Lung (tissue), 12 donors: Measurements from ENCODE around the gene KIF3B. TPM values are rescaled to one million over a fixed set of nuclear protein-coding genes. Genes with fewer than 3 reads are reported as not detected.

Experiments
- ATAC-seq: fragments of 200-7000 bp; cut with Tn5 transposase; one replicate; pipeline ENCODE4 v1.9.1; 2020; ENCODE audit warnings: moderate number of reproducible peaks; ENCODE audit not compliant: insufficient read depth, low FRiP score
- DNase-seq, 3 donors: peaks; one replicate each; pipeline ENCODE4 v3.0.0-alpha.2; 2013 to 2017
- H3K27ac ChIP-seq, 2 donors: one replicate each; pipeline ENCODE4 v1.5.1; 2013; ENCODE audit warnings: mild to moderate bottlenecking in 2 of 2, moderate library complexity in 2 of 2, control low read depth in 1 of 2, inconsistent platforms in 1 of 2, low read depth in 1 of 2, low read length in 1 of 2
- H3K27me3 ChIP-seq, 3 donors: one replicate each; pipeline ENCODE4 v1.5.1; 2013; ENCODE audit warnings: low read length in 2 of 3; ENCODE audit not compliant: control insufficient read depth in 3 of 3, insufficient read depth in 3 of 3
- H3K36me3 ChIP-seq, 4 donors: one replicate each; pipeline ENCODE4 v1.5.1; 2013; ENCODE audit warnings: low read length in 4 of 4, mild to moderate bottlenecking in 1 of 4, moderate library complexity in 1 of 4; ENCODE audit not compliant: control insufficient read depth in 4 of 4, insufficient read depth in 4 of 4
- H3K4me1 ChIP-seq, 5 donors: one replicate each; pipeline ENCODE4 v1.5.1; 2013; ENCODE audit warnings: low read length in 5 of 5, mild to moderate bottlenecking in 2 of 5, moderate library complexity in 1 of 5; ENCODE audit not compliant: control insufficient read depth in 5 of 5, insufficient read depth in 5 of 5
- H3K4me3 ChIP-seq: one replicate; pipeline ENCODE4 v1.5.1; 2013; ENCODE audit warnings: mild to moderate bottlenecking, control low read depth, moderate library complexity
- H3K9ac ChIP-seq, 2 donors: one replicate each; pipeline ENCODE4 v1.5.1; 2013; ENCODE audit warnings: low read length in 2 of 2, control low read depth in 1 of 2; ENCODE audit not compliant: insufficient read depth in 1 of 2
- H3K9me3 ChIP-seq, 4 donors: one replicate each; pipeline ENCODE4 v1.5.1; 2013; ENCODE audit warnings: low read length in 3 of 4, mild to moderate bottlenecking in 1 of 4, moderate library complexity in 1 of 4; ENCODE audit not compliant: control insufficient read depth in 4 of 4, insufficient read depth in 3 of 4
- WGBS, 2 donors: extraction: QIAGEN DNeasy Blood & Tissue Kit; methylation state at CpG; one replicate each; pipeline ENCODE4 v1.1.7; 2013; 5-methylcytosine and 5-hydroxymethylcytosine counted together
- polyA plus RNA-seq, 2 donors: library from polyadenylated mRNA; stranded (reverse); fragments of 200-250 nt; gene quantifications; one replicate each; pipeline ENCODE4 v1.2.1, GENCODE V29; 2013
- total RNA-seq, 2 donors: library from RNA; depleted of rRNA in 1 of 2; stranded (reverse); fragments of >200 nt in 1 of 2; gene quantifications; one replicate each; pipeline ENCODE4 v1.2.1, GENCODE V29; 2014 to 2021
- TF ChIP-seq, protein P1 (sequence below): IDR thresholded peaks from 2 replicates; pipeline ENCODE4 v1.5.1; 2012; ENCODE audit warnings: mild to moderate bottlenecking; ENCODE audit errors: control extremely low read depth, extremely low read depth
- donor health status: control.
- donor health status: control.
- donor health status: Bipolar disorder and iron deficiency.
- donor health status: healthy.
- donor health status: DM: yes; HTN: yes; CAD: no.

Gene KIF3B
- total and polyA plus RNA-seq, 4 donors: 8.5 to 35.3 (median 23.2) TPM

DNA sequence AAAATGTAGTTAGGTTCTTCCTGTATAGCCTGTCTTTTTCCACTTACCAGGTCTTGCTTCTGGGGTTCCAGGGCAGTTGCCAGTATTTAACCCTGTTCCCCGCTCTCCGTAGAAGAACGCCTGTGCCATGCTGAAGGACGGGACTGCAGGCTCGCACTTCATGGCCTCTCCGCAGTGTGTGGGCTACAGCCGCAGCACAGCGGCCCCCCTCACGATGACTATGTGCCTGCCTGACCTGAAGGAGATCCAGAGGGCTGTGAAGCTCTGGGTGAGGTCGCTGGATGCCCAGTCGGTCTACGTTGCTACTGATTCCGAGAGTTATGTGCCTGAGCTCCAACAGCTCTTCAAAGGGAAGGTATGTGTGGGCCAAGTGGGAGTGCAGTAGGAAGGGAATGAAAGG, 46.7 kb upstream of the KIF3B start:
- Histone ChIP-seq H3K4me3 (no peak overlapping the region), H3K36me3 (peaks cover 3 to 47% (median 27%) of the 10 kb centered on the region in 4 donors), H3K4me1 (peaks cover 0 to 7% (median 0%) of the 10 kb centered on the region in 5 donors), H3K27ac (no peak overlapping the region), H3K9me3 (no peaks in the 10 kb centered on the region), H3K9ac (no peak overlapping the region), H3K27me3 (no peaks in the 10 kb centered on the region)
- 97 to 99% methylated on average over 13 of the region's 13 CpGs for WGBS, 2 donors
- no peak for ATAC-seq
- no peak for DNase-seq
- TF ChIP-seq, protein P1, sequence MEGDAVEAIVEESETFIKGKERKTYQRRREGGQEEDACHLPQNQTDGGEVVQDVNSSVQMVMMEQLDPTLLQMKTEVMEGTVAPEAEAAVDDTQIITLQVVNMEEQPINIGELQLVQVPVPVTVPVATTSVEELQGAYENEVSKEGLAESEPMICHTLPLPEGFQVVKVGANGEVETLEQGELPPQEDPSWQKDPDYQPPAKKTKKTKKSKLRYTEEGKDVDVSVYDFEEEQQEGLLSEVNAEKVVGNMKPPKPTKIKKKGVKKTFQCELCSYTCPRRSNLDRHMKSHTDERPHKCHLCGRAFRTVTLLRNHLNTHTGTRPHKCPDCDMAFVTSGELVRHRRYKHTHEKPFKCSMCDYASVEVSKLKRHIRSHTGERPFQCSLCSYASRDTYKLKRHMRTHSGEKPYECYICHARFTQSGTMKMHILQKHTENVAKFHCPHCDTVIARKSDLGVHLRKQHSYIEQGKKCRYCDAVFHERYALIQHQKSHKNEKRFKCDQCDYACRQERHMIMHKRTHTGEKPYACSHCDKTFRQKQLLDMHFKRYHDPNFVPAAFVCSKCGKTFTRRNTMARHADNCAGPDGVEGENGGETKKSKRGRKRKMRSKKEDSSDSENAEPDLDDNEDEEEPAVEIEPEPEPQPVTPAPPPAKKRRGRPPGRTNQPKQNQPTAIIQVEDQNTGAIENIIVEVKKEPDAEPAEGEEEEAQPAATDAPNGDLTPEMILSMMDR: no peak

DNA sequence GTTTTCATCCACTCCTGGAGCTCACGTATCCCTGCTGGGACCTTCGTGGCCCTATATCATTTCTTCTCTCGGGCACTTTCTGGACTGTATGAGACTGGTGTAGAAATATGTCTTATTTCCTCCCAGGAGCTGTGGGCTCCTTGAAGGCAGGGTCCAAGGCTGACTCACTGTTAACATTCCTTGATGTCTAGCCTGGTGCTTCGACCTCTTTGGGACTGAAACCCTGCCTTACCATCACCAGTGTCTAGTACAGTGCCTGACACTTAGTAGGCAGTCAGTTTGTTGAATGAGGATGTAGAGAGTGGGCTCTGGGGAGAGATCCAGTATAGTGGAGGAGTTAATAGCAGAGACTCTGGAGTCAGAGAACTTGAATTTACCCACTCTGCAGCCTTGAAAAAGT, 46.2 kb upstream of the KIF3B start:
- DNase-seq: no peak
- Histone ChIP-seq H3K27me3 (no peaks in the 10 kb centered on the region), H3K9me3 (no peaks in the 10 kb centered on the region), H3K9ac (no peak overlapping the region), H3K36me3 (peaks cover 3 to 49% (median 27%) of the 10 kb centered on the region in 4 donors), H3K4me3 (no peak overlapping the region), H3K27ac (no peak overlapping the region), H3K4me1 (peaks cover 0 to 7% (median 0%) of the 10 kb centered on the region in 5 donors)
- TF ChIP-seq, protein P1: no peak
- no peak for ATAC-seq
- WGBS, 2 donors: 79 to 90% methylated on average over 4 of the region's 4 CpGs

DNA sequence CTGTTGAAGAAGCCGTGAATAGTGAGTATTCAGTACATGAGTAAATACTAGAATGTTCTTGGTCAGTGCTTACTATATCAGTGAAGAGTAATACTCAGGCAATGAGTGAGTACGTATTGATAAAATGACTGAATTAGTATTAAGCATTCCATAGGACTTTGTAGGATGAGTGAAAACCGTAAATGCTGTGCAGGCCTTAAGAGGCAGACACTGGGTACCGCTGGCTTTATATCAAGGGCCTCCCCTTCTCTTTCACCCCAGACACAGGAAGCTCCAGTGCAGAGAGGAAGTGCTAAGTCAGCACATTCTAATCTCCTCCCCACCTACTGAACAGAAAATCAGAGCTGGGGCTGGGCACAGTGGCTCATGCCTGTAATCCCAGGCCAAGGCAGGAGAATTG, 45.6 kb upstream of the KIF3B start:
- ATAC-seq (no peak), DNase-seq (peak in 2 of 3 donors; percentile 24 to 48)
- TF ChIP-seq, protein P1: no peak
- no peaks in the 10 kb centered on the region for H3K27me3 ChIP-seq
- H3K9me3 ChIP-seq: no peaks in the 10 kb centered on the region
- H3K4me1 ChIP-seq: peaks cover 0 to 7% (median 0%) of the 10 kb centered on the region in 5 donors
- no peak overlapping the region for H3K9ac ChIP-seq
- no peak overlapping the region for H3K27ac ChIP-seq
- no peak overlapping the region for H3K4me3 ChIP-seq
- 44 to 54% methylated on average over 4 of the region's 4 CpGs for WGBS, 2 donors
- peaks cover 3 to 51% (median 24%) of the 10 kb centered on the region in 4 donors for H3K36me3 ChIP-seq

DNA sequence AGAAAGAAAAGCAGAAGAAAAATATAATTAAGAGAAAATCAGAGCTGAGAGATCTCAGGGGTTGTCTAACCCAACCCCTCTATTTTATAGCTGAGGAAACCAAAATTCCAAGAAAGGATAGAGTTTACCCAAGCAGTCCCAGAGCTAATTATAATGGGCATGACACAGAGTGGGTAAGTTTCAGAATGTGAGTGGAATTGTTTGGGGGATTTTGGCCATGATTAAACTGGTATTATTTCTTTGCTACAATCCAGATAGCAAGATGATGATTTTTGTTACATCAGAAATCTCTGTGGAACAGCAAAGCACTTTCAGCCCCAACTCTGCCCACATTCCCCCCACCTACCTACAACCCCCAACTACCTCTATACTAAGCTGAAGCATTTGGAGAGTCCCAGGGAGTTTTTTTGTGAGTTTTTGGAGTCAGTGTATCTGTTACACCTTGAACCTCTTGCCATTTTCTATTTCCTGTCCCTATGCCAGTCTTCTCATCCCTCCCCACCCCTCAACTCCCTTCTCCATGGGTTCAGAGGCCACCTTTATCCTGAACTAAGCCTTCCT, 45.0 kb upstream of the KIF3B start:
- Histone ChIP-seq H3K36me3 (peaks cover 3 to 50% (median 23%) of the 10 kb centered on the region in 4 donors), H3K27ac (no peak overlapping the region), H3K9me3 (no peaks in the 10 kb centered on the region), H3K9ac (no peak overlapping the region), H3K4me3 (no peak overlapping the region), H3K4me1 (peaks cover 0 to 2% (median 0%) of the 10 kb centered on the region in 5 donors), H3K27me3 (no peaks in the 10 kb centered on the region)
- ATAC-seq (no peak), DNase-seq (no peak)
- TF ChIP-seq, protein P1: no peak
